Measurements from ENCODE around the gene POLR2L.

The POLR2L gene

GRCh38 chr11:837990-838307 lies 4.4 kb downstream of the POLR2L start:
- DNase-seq (ENCODE audit: low spot score), result no peak
- WGBS, 2 donors (ENCODE audit: extremely low coverage in 2 of 2, insufficient read length in 2 of 2, insufficient replicate concordance in 1 of 2), result no CpG with 5 or more reads among the region's 8 CpGs
- Histone ChIP-seq H3K36me3 (replicated peaks in 1 of 2; ENCODE audit: control insufficient read depth in 2 of 2, insufficient read depth in 2 of 2, low read length in 2 of 2) (peaks cover 48 to 62% of the 10 kb centered on the region in 2 donors), H2AFZ (ENCODE audit: low read length) (no peak overlapping the region), H3K79me1 (ENCODE audit: low read depth, low read length) (peaks cover 42% of the 10 kb centered on the region), H3K23ac (ENCODE audit: low read depth, low read length, poor library complexity) (peak overlapping the region; percentile 65), H3K4ac (ENCODE audit: low read length) (no peak overlapping the region), H2BK12ac (ENCODE audit: low read length) (no peak overlapping the region), H4K91ac (ENCODE audit: low read depth, low read length, poor library complexity) (no peak overlapping the region), H3K9ac (ENCODE audit: low read depth, low read length, poor library complexity) (peak overlapping the region; percentile 30), H3K4me3 (ENCODE audit: low read length in 2 of 2) (no peak overlapping the region), H3K18ac (ENCODE audit: low read length) (no peak overlapping the region), H2BK5ac (ENCODE audit: low read length) (no peak overlapping the region), H2AK5ac (ENCODE audit: low read depth, low read length) (no peak overlapping the region), H2BK120ac (ENCODE audit: low read depth, low read length) (no peak overlapping the region), H3K27ac (replicated peaks; ENCODE audit: low read length) (no peak overlapping the region), H2BK15ac (ENCODE audit: low read length) (no peak overlapping the region), H3K14ac (ENCODE audit: low read length) (no peak overlapping the region), H4K8ac (ENCODE audit: low read depth, low read length) (peak overlapping the region; percentile 65), H3K9me3 (replicated peaks in 1 of 2; ENCODE audit: control insufficient read depth in 2 of 2, insufficient read depth in 1 of 2, low read depth in 1 of 2, low read length in 2 of 2) (no peaks in the 10 kb centered on the region), H3K4me2 (ENCODE audit: insufficient read depth, low read length, poor library complexity, severe bottlenecking) (no peak overlapping the region), H3K4me1 (ENCODE audit: control insufficient read depth in 2 of 2, insufficient read depth in 1 of 2, low read depth in 1 of 2, low read length in 2 of 2) (peaks cover 13 to 14% of the 10 kb centered on the region in 2 donors), H3K27me3 (ENCODE audit: control insufficient read depth in 3 of 3, insufficient read depth in 3 of 3, low read depth in 1 of 3, low read length in 3 of 3) (no peaks in the 10 kb centered on the region)

GRCh38 chr11:837189-837989 lies 4.9 kb downstream of the POLR2L start:
- Histone ChIP-seq H2AFZ (ENCODE audit: low read length) (no peak overlapping the region), H3K14ac (ENCODE audit: low read length) (no peak overlapping the region), H3K4ac (ENCODE audit: low read length) (no peak overlapping the region), H3K18ac (ENCODE audit: low read length) (no peak overlapping the region), H2AK5ac (ENCODE audit: low read depth, low read length) (peak overlapping the region; percentile 35), H3K79me1 (ENCODE audit: low read depth, low read length) (peaks cover 42% of the 10 kb centered on the region), H3K4me3 (ENCODE audit: low read length in 2 of 2) (no peak overlapping the region), H3K23ac (ENCODE audit: low read depth, low read length, poor library complexity) (peak overlapping the region; percentile 85), H2BK15ac (ENCODE audit: low read length) (no peak overlapping the region), H3K9me3 (replicated peaks in 1 of 2; ENCODE audit: control insufficient read depth in 2 of 2, insufficient read depth in 1 of 2, low read depth in 1 of 2, low read length in 2 of 2) (no peaks in the 10 kb centered on the region), H2BK120ac (ENCODE audit: low read depth, low read length) (no peak overlapping the region), H4K8ac (ENCODE audit: low read depth, low read length) (peak overlapping the region; percentile 65), H2BK12ac (ENCODE audit: low read length) (no peak overlapping the region), H3K9ac (ENCODE audit: low read depth, low read length, poor library complexity) (peak overlapping the region; percentile 30), H3K4me1 (ENCODE audit: control insufficient read depth in 2 of 2, insufficient read depth in 1 of 2, low read depth in 1 of 2, low read length in 2 of 2) (peaks cover 13 to 17% of the 10 kb centered on the region in 2 donors), H3K4me2 (ENCODE audit: insufficient read depth, low read length, poor library complexity, severe bottlenecking) (no peak overlapping the region), H4K91ac (ENCODE audit: low read depth, low read length, poor library complexity) (no peak overlapping the region), H2BK5ac (ENCODE audit: low read length) (peak overlapping the region; percentile 13), H3K27ac (replicated peaks; ENCODE audit: low read length) (no peak overlapping the region), H3K27me3 (ENCODE audit: control insufficient read depth in 3 of 3, insufficient read depth in 3 of 3, low read depth in 1 of 3, low read length in 3 of 3) (no peaks in the 10 kb centered on the region), H3K36me3 (replicated peaks in 1 of 2; ENCODE audit: control insufficient read depth in 2 of 2, insufficient read depth in 2 of 2, low read length in 2 of 2) (peaks cover 48 to 62% of the 10 kb centered on the region in 2 donors)
- DNase-seq (ENCODE audit: low spot score), result no peak
- WGBS, 2 donors (ENCODE audit: extremely low coverage in 2 of 2, insufficient read length in 2 of 2, insufficient replicate concordance in 1 of 2), result no CpG with 5 or more reads among the region's 22 CpGs

GRCh38 chr11:836700-837099 lies 5.6 kb downstream of the POLR2L start:
- Histone ChIP-seq H2BK120ac (ENCODE audit: low read depth, low read length) (no peak overlapping the region), H2BK15ac (ENCODE audit: low read length) (no peak overlapping the region), H3K23ac (ENCODE audit: low read depth, low read length, poor library complexity) (peak overlapping the region; percentile 85), H3K14ac (ENCODE audit: low read length) (no peak overlapping the region), H4K8ac (ENCODE audit: low read depth, low read length) (no peak overlapping the region), H3K4me3 (ENCODE audit: low read length in 2 of 2) (no peak overlapping the region), H3K79me1 (ENCODE audit: low read depth, low read length) (peaks cover 36% of the 10 kb centered on the region), H3K36me3 (replicated peaks in 1 of 2; ENCODE audit: control insufficient read depth in 2 of 2, insufficient read depth in 2 of 2, low read length in 2 of 2) (peaks cover 48 to 62% of the 10 kb centered on the region in 2 donors), H4K91ac (ENCODE audit: low read depth, low read length, poor library complexity) (no peak overlapping the region), H3K4ac (ENCODE audit: low read length) (no peak overlapping the region), H2BK5ac (ENCODE audit: low read length) (peak overlapping the region; percentile 13), H3K9me3 (replicated peaks in 1 of 2; ENCODE audit: control insufficient read depth in 2 of 2, insufficient read depth in 1 of 2, low read depth in 1 of 2, low read length in 2 of 2) (peaks cover 0 to 3% of the 10 kb centered on the region in 2 donors), H3K9ac (ENCODE audit: low read depth, low read length, poor library complexity) (no peak overlapping the region), H3K27ac (replicated peaks; ENCODE audit: low read length) (no peak overlapping the region), H3K18ac (ENCODE audit: low read length) (no peak overlapping the region), H2BK12ac (ENCODE audit: low read length) (no peak overlapping the region), H3K4me2 (ENCODE audit: insufficient read depth, low read length, poor library complexity, severe bottlenecking) (peak overlapping the region; percentile 18), H3K27me3 (ENCODE audit: control insufficient read depth in 3 of 3, insufficient read depth in 3 of 3, low read depth in 1 of 3, low read length in 3 of 3) (peaks cover 0 to 6% (median 4%) of the 10 kb centered on the region in 3 experiments), H2AFZ (ENCODE audit: low read length) (no peak overlapping the region), H3K4me1 (ENCODE audit: control insufficient read depth in 2 of 2, insufficient read depth in 1 of 2, low read depth in 1 of 2, low read length in 2 of 2) (peaks cover 20 to 24% of the 10 kb centered on the region in 2 donors), H2AK5ac (ENCODE audit: low read depth, low read length) (peak overlapping the region; percentile 35)
- no peak for DNase-seq (ENCODE audit: low spot score)
- WGBS, 2 donors (ENCODE audit: extremely low coverage in 2 of 2, insufficient read length in 2 of 2, insufficient replicate concordance in 1 of 2), result no CpG with 5 or more reads among the region's 9 CpGs

- peaks cover 35% of the 10 kb centered on the region for H3K79me1 ChIP-seq (ENCODE audit: low read depth, low read length)
- no peak for DNase-seq (ENCODE audit: low spot score)
- H2BK12ac ChIP-seq (ENCODE audit: low read length), result no peak overlapping the region
- peak overlapping the region; percentile 77 for H3K9ac ChIP-seq (ENCODE audit: low read depth, low read length, poor library complexity)
- H3K9me3 ChIP-seq (replicated peaks in 1 of 2; ENCODE audit: control insufficient read depth in 2 of 2, insufficient read depth in 1 of 2, low read depth in 1 of 2, low read length in 2 of 2), result peaks cover 0 to 3% of the 10 kb centered on the region in 2 donors
- peaks cover 23 to 27% of the 10 kb centered on the region in 2 donors for H3K4me1 ChIP-seq (ENCODE audit: control insufficient read depth in 2 of 2, insufficient read depth in 1 of 2, low read depth in 1 of 2, low read length in 2 of 2)
- no peak overlapping the region for H3K18ac ChIP-seq (ENCODE audit: low read length)
- no peak overlapping the region for H3K14ac ChIP-seq (ENCODE audit: low read length)
- H3K4me3 ChIP-seq (ENCODE audit: low read length in 2 of 2), result no peak overlapping the region
- no peak overlapping the region for H3K4ac ChIP-seq (ENCODE audit: low read length)
- no peak overlapping the region for H2BK120ac ChIP-seq (ENCODE audit: low read depth, low read length)
- no peak overlapping the region for H2BK15ac ChIP-seq (ENCODE audit: low read length)
- no peak overlapping the region for H4K8ac ChIP-seq (ENCODE audit: low read depth, low read length)
- H2BK5ac ChIP-seq (ENCODE audit: low read length), result peak overlapping the region; percentile 24
- no peak overlapping the region for H2AK5ac ChIP-seq (ENCODE audit: low read depth, low read length)
- H3K4me2 ChIP-seq (ENCODE audit: insufficient read depth, low read length, poor library complexity, severe bottlenecking), result no peak overlapping the region
- H3K27ac ChIP-seq (replicated peaks; ENCODE audit: low read length), result no peak overlapping the region
- H4K91ac ChIP-seq (ENCODE audit: low read depth, low read length, poor library complexity), result no peak overlapping the region
- H3K36me3 ChIP-seq (replicated peaks in 1 of 2; ENCODE audit: control insufficient read depth in 2 of 2, insufficient read depth in 2 of 2, low read length in 2 of 2), result peaks cover 48 to 60% of the 10 kb centered on the region in 2 donors
- H3K23ac ChIP-seq (ENCODE audit: low read depth, low read length, poor library complexity), result peak overlapping the region; percentile 73
- WGBS, 2 donors (ENCODE audit: extremely low coverage in 2 of 2, insufficient read length in 2 of 2, insufficient replicate concordance in 1 of 2), result no CpG with 5 or more reads among the region's 14 CpGs
- H2AFZ ChIP-seq (ENCODE audit: low read length), result no peak overlapping the region
- H3K27me3 ChIP-seq (ENCODE audit: control insufficient read depth in 3 of 3, insufficient read depth in 3 of 3, low read depth in 1 of 3, low read length in 3 of 3), result peaks cover 2 to 10% (median 9%) of the 10 kb centered on the region in 3 experiments
Measured at GRCh38 chr11:836274-836673, 6.1 kb downstream of the POLR2L start.
